HG03139 (cell line): Measurements from ENCODE around the gene GPR139.

Experiments
- ATAC-seq: cut with Tn5 transposase; IDR thresholded peaks from one replicate; pipeline ENCODE4 v1.9.1; 2021; ENCODE audit not compliant: unreplicated experiment

GPR139 gene

DNA sequence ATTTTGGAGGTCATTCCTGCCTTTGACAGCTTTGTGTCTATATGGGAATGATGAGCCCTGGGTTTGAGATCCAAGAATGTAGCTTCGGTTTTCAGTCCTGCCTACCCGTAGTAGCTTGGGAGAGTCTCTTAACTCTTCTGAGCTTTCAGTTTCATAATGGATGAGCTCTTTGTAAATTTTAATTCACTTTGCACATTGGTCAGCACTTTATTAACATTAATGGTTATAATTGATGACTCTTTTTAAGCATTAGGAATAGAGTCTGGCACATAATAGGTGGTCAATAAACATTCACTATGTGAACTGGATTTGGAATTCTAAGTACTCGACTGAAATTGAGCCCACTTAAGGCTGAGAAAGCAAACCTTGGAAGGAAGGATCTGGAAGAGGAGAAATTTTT is 17.3 kb downstream of the GPR139 start:
- no peak for ATAC-seq

DNA sequence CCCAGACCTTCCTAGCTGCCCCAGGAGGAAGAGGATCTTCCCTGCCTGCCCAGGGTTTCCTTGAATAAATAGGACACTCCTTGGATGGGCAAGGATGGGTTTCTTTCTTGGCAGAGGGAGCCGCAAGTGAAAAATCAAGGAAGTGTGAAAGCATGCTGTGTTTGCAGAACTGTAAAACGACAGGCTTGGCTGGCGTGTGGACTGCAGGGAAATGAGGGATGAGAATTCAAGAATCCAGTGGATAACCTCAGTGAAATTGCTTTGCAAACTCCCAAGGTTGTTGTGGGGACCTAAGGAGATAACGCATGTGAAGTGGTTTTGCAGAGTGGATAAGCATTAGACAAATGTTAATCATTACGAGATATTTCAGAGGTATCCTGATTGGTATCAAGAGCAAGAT is 20.4 kb downstream of the GPR139 start:
- ATAC-seq: no peak

DNA sequence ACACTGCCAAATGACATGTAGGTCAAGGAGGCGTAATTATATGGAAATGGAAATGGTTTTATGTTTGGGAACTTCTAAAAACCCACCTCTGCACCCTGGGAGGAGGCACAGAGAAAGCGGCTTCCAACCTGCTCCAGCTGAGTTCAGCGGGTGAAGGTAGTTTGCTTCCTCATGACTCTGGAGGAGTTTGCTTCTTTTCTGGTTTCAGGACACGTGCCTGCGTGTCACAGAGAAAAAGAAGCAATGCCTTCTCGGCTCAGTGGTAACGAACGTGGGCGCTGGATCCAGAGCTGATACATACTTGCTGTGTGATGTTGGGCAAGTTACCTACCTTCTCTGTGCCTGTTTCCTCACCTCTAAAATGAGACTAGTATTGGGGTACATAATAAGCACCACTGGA is 22.1 kb downstream of the GPR139 start:
- ATAC-seq: no peak

DNA sequence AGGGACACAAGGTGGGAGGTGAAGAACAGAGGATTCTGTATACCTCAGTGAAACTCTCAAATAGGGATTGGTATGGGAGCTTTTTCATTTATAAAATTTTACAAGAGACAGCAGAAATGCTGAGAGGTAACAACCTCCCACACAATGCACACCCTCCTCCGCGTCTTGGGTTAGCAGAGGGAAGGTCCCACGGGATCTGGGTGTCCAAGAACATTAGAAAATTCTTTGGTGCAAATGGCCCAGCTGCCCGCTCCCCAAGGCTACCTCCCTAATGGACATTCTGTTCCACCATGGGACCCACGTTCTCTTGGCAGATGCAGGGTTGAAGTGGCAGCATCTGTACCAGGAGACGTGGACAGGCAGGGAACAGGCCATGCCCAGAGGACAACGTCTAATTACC is 22.5 kb downstream of the GPR139 start:
- no peak for ATAC-seq

DNA sequence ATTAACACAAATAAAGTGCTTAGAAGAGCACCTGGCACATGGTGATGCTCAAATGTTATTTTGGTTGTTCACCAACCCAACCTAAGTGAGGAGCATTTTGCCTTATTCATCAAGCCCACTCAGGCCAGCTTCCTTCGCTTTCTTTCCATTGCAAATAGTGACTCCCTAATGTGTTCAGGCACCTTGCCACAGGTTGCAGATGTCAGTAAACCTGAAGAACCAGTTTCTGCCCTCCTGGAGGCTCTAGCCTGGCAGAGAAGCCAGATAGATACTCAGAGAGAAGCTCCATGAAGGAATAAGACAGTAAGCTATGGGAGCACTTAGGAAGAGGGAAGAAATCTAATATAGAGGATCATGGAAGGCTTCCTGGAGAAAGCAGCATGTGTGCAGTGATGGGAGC is 23.9 kb downstream of the GPR139 start:
- no peak for ATAC-seq

DNA sequence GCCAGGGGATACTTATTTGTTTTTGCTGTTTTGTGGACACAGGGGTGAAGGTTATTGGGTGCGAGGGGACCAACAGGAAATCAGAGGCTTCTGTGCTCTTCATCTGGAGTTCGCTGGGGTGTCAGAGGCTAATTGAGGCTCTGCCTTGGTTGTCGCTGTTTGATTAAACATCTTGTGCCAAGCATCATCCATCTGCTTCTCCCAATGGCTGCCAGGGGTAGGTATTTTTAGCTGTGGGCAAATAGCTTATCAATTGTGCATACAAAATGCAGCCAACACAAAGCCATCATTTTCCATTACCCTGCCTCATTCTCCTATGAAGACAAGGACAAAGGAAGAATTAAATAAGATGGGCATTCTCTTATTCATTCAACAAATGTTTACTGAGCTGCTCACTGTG is 27.8 kb downstream of the GPR139 start:
- no peak for ATAC-seq

DNA sequence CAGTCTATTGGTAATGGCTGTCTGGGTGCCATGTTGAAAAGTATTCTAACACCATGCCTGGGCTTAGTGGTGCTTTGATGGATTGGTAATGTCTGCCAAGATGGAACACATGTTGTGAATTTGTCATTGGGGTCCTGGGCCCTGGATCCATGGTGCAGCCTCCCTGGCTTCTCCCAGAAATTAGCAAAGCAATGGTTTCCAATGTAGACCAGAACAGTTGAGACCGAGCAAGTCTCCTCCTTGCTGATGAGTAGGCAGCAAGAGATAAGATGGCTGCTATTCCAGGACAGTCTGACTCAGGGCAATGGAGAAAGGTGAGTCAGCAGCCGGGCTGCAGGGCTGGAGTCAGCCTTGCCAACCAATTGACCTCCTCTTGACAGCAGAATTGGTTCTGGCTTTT is 30.8 kb downstream of the GPR139 start:
- no peak for ATAC-seq

DNA sequence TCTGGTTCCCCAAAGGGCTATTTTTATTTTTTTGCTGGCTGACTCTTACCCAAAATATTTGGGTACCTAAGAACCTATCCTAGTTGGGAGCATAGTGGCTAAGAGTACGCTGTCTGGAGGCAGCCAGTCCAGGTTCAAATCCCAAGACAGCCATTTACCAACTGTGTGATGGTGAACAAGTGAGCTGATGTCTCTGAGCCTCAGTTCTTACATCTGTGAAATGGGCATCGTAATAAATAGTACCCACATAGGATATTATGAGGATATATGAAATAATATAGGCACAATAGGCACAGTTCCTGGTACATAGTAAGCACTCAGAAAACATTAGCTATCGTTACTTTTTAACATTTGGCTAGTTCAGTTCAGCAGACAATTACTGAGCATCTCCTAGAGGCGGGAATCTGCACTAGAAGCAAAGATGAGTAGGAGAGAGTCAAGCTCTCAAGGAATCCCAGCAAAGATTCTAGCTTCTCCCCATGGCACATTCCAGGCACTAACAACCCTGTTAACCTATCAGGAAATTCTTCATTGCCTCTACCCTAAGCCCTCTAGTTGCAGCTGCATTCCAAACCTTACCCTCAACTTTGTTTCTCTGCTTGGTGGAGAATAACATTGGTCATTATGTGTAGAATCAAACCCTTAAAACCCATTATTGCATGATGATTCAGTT is 31.6 kb downstream of the GPR139 start:
- no peak for ATAC-seq

DNA sequence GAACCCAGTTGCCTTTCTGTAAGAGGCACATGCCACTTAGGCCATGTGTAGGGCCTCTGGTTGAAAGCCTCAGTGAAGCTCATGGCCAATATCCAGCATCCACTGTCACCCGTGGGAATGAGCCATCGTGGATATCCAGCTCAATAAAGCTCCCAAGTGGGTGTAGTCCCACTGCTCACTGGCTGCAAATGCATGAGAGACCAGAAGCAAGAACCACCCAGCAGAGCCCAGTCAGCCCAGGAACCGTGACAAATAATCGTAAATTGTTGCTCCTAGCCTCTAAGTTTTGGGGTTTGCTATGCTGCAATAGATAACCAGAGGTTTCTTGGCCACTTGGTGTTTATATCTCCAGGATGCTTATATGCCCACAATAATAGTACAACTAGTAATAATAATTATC is 33.7 kb downstream of the GPR139 start:
- no peak for ATAC-seq

DNA sequence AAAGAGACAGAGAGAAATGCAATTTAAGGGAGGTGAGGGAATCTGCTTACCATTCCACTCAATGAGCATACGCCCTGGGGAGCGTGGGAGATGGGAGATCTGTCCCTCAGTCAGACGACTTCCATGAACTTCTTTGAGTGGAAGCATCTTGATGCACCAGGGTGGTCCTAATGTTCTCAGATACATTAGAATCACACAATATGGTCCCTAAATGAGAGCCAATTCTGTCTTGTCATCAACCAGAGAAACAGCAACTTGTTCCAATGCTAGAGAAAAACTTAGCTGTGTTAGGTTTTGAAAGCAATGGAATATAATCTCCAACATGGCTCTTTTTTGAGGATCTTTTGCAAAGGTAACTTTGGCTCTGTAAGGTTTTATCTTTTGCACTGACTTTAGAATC is 44.1 kb downstream of the GPR139 start:
- no peak for ATAC-seq

DNA sequence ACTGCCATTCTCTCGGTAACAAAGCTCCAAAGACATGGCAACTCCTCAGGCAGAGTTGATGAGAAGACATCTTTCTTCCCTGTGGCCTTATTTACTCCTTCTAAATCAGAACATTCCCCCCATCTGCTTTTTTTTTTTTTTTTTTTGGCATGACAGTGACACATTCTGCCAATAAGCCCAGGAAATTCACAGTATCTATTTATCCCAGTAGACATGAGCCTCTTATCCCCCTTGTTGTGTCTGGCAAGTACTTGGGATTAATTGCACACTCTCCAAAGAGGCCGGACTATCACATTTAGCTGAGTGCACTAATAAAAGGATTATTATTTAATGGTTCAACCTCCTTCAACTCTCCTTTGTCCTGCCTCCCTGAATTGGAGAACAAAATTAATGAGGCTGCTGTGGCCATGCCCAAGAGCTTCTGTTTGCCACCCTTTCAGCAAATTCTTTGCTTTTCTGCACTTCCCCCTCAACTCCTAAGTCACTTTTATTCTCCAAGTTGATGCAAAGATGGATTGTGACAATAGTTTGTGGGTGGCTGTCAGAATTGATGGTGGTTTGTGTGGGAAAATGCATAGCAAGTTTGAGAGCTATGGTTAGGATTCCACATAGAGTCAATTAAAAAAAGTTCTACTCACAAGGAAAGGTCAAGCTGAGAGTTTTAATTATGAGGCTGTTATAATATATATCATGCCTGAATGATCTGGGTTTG is 47.2 kb downstream of the GPR139 start:
- no peak for ATAC-seq

DNA sequence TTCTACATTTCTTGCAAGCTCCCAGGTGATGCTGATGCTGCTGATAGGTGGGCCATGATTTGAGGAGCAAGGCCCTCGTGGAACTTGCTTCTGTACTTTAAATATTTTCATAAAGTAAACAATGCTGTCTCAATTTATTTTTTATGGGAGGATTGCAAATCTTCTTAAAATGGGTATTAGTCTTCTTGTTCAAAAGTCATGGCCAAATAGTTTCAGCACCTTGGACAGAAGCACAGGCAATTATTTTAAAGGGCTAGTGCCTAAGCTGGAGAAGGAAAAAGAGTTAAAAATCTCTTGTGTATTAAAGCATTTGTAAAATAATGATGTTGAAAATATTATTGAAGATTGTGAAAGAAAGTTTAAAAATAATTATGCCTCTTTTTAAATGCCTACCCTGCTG is 50.5 kb downstream of the GPR139 start:
- no peak for ATAC-seq

DNA sequence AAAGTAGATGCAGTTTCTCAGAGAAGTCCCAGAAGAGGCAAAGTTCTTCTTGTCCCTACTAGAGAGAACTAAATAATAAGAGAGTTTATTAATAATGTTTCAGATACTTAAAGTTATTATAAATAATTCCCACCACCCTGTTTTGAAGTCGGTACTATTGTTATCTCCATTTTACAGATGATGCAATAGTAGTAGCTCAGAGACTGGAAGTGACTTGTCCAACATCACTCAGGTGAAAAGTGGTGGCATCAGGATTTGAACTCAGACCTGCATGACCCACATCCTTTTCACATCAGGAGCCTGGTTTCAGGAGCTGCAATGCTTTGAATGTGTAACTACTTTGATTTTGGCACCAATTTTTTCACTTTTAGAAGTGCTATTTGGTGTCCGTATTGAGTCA is 52.7 kb downstream of the GPR139 start:
- ATAC-seq: no peak

DNA sequence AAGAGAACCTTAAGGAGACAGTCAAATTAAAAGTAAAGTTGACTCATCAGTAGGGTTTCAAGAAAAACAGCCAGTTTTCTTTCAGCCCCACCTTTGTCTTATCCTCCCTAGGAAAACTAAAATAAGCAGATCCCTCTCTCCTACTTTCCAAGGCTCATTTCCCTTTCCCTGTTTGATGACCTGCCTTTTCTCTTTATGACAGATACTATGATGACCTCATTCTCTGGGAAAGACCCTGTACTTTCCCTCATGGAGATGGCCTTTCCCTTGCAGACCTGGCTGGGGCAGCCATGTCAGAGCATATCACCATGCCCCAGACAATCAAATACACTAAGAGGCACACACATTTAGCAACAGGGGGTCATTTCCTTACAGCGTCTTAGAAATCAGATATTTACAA is 53.6 kb downstream of the GPR139 start:
- no peak for ATAC-seq

DNA sequence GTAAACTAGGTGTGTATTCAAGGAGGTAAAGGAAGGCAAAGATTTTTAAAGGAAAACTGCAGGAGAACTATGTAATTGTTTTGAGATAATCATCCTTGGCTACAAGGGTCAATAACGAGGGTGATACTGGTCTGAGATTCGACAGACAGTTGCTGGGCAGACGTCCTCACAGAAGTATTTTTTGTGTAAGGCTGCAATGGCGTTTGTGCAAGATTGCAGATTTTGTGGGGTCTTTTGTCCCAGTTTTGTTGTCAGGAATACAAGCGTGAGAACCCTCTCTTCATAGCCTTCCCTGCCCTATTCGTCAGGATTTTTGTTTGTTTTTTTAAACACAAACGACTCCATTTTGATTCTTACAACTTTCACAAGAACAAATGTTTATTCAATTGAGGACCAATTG is 57.5 kb downstream of the GPR139 start:
- ATAC-seq: no peak

DNA sequence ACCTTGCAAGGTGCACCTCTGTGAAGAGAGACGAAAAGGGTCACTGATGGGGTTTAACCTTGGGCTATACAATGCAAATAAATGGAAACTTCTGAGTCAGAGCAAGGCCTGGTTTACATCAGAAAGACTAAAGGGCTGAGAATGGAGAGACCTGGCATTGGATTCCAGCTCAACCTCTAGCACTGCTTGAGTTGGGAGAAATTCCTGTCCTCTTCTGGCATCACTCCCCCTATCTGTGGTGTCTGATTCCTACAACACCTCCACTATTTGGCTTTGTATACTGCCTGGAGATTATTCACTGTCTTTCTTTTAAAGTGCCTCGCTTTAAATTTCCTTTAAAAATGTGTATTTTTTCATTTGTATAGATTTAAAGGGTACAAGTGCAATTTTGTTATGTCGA is 68.8 kb downstream of the GPR139 start:
- ATAC-seq: no peak

DNA sequence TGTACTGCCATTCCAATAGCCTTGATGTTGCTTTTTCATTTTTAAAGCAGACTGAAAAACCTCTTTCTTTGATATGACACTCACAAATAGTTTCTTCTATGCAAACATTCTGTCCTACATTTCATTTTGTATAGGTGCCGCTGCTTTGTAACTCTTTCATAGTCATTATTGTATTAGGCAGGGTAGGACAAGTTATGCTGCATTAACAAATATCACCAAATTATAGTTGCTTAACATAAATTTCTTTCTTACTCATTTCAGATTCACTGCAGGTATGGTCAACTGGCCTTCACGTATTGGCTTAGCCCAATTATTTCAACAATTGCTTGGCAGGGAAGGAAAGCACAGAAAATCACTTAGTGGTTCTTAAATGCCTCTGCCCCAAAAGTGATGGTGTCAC is 70.8 kb downstream of the GPR139 start:
- ATAC-seq: no peak

DNA sequence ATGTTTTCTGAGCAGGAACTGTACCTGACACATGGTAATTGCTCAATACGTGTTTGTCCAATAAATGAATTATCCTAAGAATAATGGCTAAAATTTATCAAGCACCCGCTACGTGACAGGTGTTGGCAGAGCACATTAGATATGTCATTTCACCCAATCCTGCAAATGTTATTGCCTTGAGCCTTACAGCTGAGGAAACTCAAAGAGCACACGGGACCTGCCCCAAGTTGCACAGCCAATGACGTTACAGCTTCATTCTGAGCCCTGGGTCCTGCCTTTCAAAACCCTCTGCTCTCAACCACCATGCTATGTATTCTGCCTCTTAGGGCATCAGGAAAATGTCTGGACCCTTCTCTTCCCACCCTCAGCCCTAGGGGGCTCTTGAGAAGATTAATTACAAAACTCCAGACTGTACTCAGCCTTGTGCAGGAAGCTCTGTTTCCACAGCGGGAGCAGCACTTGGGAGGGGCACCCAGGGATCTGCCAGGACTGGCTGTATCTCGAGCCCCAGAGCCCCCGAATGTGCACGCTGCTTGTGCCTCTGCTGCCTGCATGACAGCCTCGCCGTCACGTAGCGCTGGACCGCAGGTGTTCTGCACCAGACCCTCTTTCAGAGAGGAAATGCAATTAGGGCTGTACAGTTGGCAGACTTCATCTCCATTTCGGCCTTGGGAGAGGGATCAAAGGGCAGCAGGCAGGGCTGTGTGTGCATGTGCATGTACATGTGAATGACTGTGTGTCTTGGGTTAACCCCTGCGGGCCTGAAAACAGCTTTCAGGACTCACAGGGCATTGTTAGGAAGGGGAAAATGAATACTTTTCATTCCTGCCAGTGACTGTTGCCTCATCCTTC is 71.6 kb downstream of the GPR139 start:
- no peak for ATAC-seq

DNA sequence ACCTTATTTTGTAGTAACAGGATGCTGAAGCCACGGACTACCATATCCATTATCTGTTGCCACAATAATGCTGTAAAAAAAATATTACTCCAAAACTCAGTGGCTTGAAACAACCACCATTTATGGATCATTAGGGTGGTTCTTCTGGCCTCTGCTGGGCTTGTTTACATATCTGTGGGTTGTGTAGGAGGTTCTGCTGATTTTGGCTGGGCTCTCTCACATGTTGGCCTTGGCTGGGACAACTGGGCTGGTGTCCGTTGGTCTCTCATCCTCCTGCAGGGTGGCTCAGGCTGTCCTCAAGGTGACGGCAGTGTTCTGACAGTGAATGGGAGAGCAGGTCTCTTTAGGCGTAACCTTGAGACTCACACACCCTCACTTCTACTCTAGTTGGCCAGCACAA is 76.0 kb downstream of the GPR139 start:
- ATAC-seq: no peak

DNA sequence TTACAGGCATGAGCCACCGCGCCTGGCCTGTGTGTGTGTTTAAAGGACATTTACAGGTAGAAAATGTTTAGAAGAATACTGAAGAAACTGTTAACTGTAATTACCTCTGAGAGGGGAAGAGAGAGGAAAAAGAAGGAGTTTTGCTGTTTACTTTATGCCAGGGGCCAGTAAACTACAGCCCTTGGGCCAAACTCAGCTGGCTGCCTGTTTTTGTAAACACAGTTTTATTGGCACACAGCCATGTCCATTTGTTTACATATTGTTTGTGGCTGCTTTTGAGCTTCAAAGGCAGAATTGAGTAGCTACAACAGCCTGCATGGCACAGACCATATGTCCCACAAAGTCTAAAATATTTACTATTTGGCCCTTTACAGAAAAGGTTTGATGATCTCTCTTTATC is 76.4 kb downstream of the GPR139 start:
- ATAC-seq: no peak

DNA sequence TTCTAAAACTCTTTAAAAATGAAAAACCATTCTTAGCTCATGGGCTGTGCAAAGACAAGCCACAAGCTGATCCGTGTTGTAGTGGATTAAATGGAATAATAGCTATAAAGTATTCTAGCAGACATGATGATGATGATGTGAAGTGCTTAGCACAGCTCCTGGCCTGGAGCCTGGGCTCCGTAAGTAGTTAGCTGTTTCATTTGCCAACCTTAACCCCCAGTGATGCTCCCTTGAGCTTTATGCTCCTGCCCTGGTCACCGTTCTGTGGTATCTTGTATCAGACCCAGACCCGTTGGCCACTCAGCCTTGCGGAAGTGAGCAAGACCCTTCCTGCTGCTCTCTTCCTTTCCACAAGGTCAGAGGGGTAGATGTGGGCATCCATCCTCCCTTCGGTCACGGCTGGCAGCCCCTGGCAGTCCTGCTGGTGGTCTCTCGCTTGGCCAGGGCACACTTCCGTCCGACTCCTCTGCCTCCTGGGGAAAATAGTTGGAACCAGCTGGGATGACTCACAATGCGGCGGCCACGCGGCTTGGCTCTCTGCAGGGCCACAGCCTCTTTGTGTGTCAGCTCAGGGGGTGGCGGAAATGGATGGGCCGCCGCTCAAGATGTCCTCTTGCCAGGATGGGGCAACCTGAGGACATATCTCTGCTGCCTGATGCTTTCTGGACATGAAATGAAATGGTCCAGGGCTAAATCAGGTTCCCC is 79.1 kb downstream of the GPR139 start:
- no peak for ATAC-seq

DNA sequence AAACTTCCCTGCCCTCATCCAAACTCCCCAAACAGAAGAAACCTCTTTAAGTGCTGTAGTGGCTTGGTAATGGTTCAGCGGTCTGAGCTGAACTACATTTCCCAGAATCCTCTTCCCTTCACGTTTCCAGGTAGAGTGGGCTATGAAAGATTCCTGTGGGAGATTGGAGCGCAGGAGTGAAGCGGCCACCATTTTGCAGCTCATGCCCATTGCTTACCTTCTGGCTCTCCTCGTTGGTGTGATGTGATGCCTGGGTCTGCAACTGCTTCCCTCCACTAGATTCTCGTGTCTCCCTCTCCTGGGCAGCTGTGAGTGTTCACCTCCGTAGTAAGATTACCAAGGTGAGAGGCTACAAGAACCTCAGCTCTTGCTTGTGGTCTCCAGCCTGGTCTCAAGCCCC is 82.1 kb downstream of the GPR139 start:
- no peak for ATAC-seq
